ENCODE measurements around the gene ABITRAM. TPM values are rescaled to one million over a fixed set of nuclear protein-coding genes. Genes with fewer than 3 reads are reported as not detected.
"Not testable (repeated sequence)": the region's sequence is repeated elsewhere in the genome, so short reads cannot be mapped to it uniquely, and the experiment has no call there.

ABITRAM gene
- total RNA-seq, 1 donor from 2014 or later, result 18.4 TPM

DNA sequence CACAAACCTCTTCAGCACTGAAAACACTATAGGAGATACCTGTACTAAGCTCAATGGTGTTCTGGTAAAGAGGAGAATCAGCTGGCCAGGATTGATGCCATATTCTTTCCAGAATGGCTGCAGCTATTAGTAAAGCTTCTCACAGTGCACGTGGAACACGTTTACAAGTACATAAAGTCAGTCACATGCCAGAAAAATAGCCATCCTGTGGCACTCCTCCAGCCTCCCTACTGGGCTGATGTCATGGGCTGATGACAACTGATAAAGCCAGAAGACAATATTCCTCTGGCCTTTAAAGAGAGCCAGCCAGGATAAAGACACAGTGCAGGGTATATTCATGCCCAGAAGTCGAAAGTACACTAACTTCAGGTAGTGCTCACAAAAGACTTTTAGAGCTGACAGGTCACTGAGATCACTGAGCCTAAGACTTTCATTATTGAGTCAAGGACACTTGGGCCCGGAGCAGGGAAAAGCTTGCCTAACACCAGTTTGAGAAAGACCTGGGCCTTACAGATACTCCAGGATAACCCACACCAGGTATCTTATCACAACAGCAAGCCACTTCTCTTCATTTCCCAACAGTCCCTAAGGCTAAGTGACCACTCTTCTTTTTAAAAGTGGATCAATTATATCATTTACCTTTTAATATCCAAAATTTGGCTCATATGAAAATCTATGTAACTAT is 29.4 kb downstream of the ABITRAM start:
- peaks cover 55% of the 10 kb centered on the region for H3K4me1 ChIP-seq
- TF ChIP-seq, protein P1, sequence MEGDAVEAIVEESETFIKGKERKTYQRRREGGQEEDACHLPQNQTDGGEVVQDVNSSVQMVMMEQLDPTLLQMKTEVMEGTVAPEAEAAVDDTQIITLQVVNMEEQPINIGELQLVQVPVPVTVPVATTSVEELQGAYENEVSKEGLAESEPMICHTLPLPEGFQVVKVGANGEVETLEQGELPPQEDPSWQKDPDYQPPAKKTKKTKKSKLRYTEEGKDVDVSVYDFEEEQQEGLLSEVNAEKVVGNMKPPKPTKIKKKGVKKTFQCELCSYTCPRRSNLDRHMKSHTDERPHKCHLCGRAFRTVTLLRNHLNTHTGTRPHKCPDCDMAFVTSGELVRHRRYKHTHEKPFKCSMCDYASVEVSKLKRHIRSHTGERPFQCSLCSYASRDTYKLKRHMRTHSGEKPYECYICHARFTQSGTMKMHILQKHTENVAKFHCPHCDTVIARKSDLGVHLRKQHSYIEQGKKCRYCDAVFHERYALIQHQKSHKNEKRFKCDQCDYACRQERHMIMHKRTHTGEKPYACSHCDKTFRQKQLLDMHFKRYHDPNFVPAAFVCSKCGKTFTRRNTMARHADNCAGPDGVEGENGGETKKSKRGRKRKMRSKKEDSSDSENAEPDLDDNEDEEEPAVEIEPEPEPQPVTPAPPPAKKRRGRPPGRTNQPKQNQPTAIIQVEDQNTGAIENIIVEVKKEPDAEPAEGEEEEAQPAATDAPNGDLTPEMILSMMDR (IDR thresholded peaks at IDR 0.05; ENCODE audit: borderline replicate concordance), result no peak
- H3K4me3 ChIP-seq, result no peak overlapping the region
- no peaks in the 10 kb centered on the region for H3K27me3 ChIP-seq (ENCODE audit: low read depth)
- peak; percentile 29 for DNase-seq
- no peaks in the 10 kb centered on the region for H3K9me3 ChIP-seq (replicated peaks)
- intact Hi-C loops (cut with micrococcal nuclease), result no loop called here
- H3K27ac ChIP-seq (replicated peaks), result peak overlapping the region; percentile 72
- H3K36me3 ChIP-seq, result peaks cover 8% of the 10 kb centered on the region

DNA sequence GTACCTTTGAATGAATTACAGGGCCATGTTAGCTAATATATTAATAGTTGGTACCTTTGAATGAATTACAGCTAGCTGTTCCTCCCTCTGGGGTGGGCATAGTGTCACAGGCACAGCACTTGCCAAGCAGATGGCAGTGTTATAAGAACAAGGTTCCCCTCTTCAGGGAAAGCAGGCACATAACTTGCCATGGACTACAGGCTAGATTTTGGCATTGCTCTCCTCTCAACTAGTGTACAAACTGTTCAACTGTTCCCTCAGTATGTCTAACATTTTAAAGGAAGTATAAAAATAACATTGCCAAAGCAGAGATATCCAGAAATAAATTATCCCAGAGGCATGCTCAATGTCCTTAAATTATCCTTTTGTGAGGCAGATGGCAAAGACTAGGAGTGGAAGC is 33.7 kb downstream of the ABITRAM start:
- Histone ChIP-seq H3K27ac (replicated peaks) (peak overlapping the region; percentile 86), H3K4me1 (peaks cover 56% of the 10 kb centered on the region), H3K9me3 (replicated peaks) (no peaks in the 10 kb centered on the region), H3K27me3 (ENCODE audit: low read depth) (no peaks in the 10 kb centered on the region), H3K4me3 (no peak overlapping the region), H3K36me3 (peaks cover 13% of the 10 kb centered on the region)
- intact Hi-C loops (cut with micrococcal nuclease), result no loop called here
- TF ChIP-seq, protein P1 (IDR thresholded peaks at IDR 0.05; ENCODE audit: borderline replicate concordance), result peak; percentile 11
- DNase-seq, result peak; percentile 26

DNA sequence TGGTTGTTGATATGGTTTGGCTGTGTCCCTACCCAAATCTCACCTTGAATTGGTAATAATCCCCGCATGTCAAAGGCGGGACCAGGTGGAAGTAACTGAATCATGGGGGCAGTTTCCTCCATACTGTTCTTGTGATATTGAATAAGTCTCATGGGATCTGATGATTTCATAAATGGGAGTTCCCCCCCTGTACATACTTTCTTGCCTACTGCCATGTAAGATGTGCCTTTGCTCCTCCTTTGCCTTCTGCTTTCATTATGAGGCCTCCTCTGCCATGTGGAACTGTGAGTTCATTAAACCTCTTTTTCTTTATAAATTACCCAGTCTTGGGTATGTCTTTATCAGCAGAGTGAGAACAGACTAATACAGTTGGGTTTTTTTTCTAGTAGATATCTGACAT is 37.2 kb downstream of the ABITRAM start:
- Histone ChIP-seq H3K27ac (replicated peaks) (peak overlapping the region; percentile 79), H3K4me1 (peaks cover 57% of the 10 kb centered on the region)
- H3K27me3 ChIP-seq (ENCODE audit: low read depth); DNase-seq; H3K4me3 ChIP-seq; H3K9me3 ChIP-seq (replicated peaks); H3K36me3 ChIP-seq: not testable (repeated sequence)
- intact Hi-C loops (cut with micrococcal nuclease), result loop anchor here (5.0 kb wide), 1 partner anchor 41 kb away; the partner anchor contains the start of gene CTNNAL1

DNA sequence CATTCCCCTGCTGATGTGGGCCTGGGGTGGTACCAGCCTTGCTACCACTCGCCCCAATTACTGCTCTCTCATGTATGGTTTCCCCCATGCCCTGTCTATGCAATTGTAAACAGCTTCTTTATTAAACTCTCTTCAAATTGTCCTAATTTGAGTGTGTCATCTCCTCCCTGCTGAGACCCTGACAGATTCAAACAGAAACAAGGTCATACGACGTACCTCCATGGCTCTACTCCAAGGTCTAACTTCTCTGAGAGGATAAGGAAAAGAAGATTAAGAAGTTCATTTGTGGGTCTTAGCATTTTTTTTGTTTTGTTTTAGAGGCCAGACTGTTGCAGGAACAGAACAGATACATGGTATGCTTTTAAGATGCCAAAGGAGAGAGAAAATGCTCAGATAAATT is 38.0 kb downstream of the ABITRAM start:
- intact Hi-C loops (cut with micrococcal nuclease), result loop anchor here (5.0 kb wide), 1 partner anchor 40 kb away; the partner anchor contains the start of gene CTNNAL1

DNA sequence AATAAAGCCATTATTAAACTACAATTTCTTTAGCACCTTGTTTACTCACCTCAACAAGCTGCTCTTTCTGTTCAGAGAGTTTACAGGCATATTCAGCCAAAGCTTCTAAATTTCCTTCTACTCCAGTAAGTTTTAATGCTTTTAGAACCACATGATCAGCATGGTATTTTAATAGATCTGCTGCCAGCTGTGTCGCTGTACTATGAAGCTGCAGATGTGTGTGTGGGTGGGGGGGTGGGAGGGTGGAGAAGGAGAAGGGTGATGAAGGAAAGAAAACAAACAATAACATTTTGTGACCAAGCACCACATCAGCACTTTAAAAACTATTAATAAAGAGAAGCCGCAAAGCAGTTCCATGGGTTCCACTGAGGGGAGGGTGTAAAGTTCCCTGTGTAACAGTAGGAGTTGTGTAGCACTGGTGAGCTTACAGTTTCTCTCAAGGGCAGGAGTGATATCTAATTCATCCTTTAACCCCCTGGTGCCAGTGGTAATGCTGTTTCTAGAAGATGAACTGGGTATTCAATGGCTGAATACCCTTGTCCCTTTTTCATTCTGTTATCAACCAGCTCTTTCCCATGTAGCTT is 38.5 kb downstream of the ABITRAM start:
- Histone ChIP-seq H3K36me3 (peaks cover 13% of the 10 kb centered on the region), H3K9me3 (replicated peaks) (no peaks in the 10 kb centered on the region), H3K4me3 (peak overlapping the region; percentile 13), H3K27me3 (ENCODE audit: low read depth) (no peaks in the 10 kb centered on the region), H3K27ac (replicated peaks) (peak overlapping the region; percentile 79), H3K4me1 (peaks cover 43% of the 10 kb centered on the region)
- intact Hi-C loops (cut with micrococcal nuclease), result loop anchor here (5.0 kb wide), 1 partner anchor 40 kb away; the partner anchor contains the start of gene CTNNAL1
- DNase-seq, result no peak
- TF ChIP-seq, protein P1 (IDR thresholded peaks at IDR 0.05; ENCODE audit: borderline replicate concordance), result no peak

More for the DNA sequence above, 38.0 kb downstream of the ABITRAM start:
- Histone ChIP-seq H3K4me3 (peak overlapping the region; percentile 13), H3K9me3 (replicated peaks) (no peaks in the 10 kb centered on the region), H3K36me3 (peaks cover 13% of the 10 kb centered on the region), H3K27ac (replicated peaks) (peak overlapping the region; percentile 79), H3K27me3 (ENCODE audit: low read depth) (no peaks in the 10 kb centered on the region), H3K4me1 (peaks cover 49% of the 10 kb centered on the region)
- TF ChIP-seq, protein P1 (IDR thresholded peaks at IDR 0.05; ENCODE audit: borderline replicate concordance), result no peak
- no peak for DNase-seq

DNA sequence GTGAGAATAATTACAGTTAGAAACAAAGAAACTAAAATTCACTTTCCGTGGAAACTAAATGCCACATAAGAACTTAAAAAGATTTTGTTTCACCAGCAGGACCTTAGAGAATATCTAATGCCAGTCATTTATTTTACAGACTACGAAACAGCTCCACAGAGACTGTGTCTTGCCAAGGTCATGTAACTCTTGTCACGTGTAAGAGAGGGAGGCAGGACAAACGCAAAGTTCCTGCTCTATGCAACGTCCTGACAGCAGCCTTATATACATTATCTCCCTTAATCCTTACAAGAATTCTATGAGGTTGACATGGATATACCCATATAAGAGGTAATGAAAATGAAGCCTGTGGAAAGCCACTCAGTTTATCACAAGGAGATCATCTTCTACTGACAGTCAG is 39.7 kb downstream of the ABITRAM start:
- TF ChIP-seq, protein P1 (IDR thresholded peaks at IDR 0.05; ENCODE audit: borderline replicate concordance), result no peak
- no peaks in the 10 kb centered on the region for H3K27me3 ChIP-seq (ENCODE audit: low read depth)
- intact Hi-C loops (cut with micrococcal nuclease), result loop anchor here (5.0 kb wide), 1 partner anchor 38 kb away; the partner anchor contains the start of gene CTNNAL1
- peak overlapping the region; percentile 79 for H3K27ac ChIP-seq (replicated peaks)
- no peak overlapping the region for H3K4me3 ChIP-seq
- H3K4me1 ChIP-seq, result peaks cover 32% of the 10 kb centered on the region
- no peak for DNase-seq
- H3K9me3 ChIP-seq (replicated peaks), result no peaks in the 10 kb centered on the region
- H3K36me3 ChIP-seq, result peaks cover 18% of the 10 kb centered on the region
